ENCODE measurements around the gene IL5. TPM values are rescaled to one million over a fixed set of nuclear protein-coding genes. Genes with fewer than 3 reads are reported as not detected.
A peak's percentile ranks its signal among the peaks of the same experiment; 100 is the strongest.

IL5 gene
- total and polyA plus RNA-seq, 2 of the 13 experiments (the other 11 are each of a cell fraction or from before 2014, with no cell fraction given), result not detected

GRCh38 chr5:132501961-132502931, 41.1 kb downstream of the IL5 start (continued):
- TF ChIP-seq PAXIP1 (CRISPR knock-in tag; conservative IDR thresholded peaks at IDR 0.05) (peak; percentile 55), STAT5B (CRISPR knock-in tag; IDR thresholded peaks at IDR 0.05) (no peak), PHF5A (CRISPR knock-in tag; IDR thresholded peaks at IDR 0.05; ENCODE audit: low read depth, unreplicated experiment) (no peak), FOSL1 (CRISPR knock-in tag; IDR thresholded peaks at IDR 0.05; ENCODE audit: borderline replicate concordance) (no peak), EHMT2 (IDR thresholded peaks at IDR 0.05; ENCODE audit: borderline replicate concordance, low read depth, low read length) (no peak), ONECUT2 (CRISPR knock-in tag; IDR thresholded peaks at IDR 0.05) (no peak), ZSCAN29 (CRISPR knock-in tag; conservative IDR thresholded peaks at IDR 0.05) (0 out of 2 replicates have a peak, but pooled peaks have one; percentile 7), ZNF652 (CRISPR knock-in tag; IDR thresholded peaks at IDR 0.05; ENCODE audit: borderline replicate concordance, low read depth) (no peak), GATAD2A (CRISPR knock-in tag; IDR thresholded peaks at IDR 0.05) (peak; percentile 65; the same call in 1 of the 2 replicates), ZNF619 (CRISPR knock-in tag; IDR thresholded peaks at IDR 0.05) (no peak), RXRB (CRISPR knock-in tag; IDR thresholded peaks at IDR 0.05; ENCODE audit: borderline replicate concordance) (peak; percentile 65), ELF1 (CRISPR knock-in tag; IDR thresholded peaks at IDR 0.05) (peak; percentile 68; the same call in 1 of the 2 replicates), ZNF564 (CRISPR knock-in tag; IDR thresholded peaks at IDR 0.05) (no peak), ZNF576 (CRISPR knock-in tag; IDR thresholded peaks at IDR 0.05) (no peak), ATF7 (IDR thresholded peaks at IDR 0.05) (no peak), ATF7 (CRISPR knock-in tag; IDR thresholded peaks at IDR 0.05) (no peak), SOX5 (CRISPR knock-in tag; IDR thresholded peaks at IDR 0.05; ENCODE audit: borderline replicate concordance) (peak; percentile 52; the same call in 1 of the 2 replicates), GATAD1 (CRISPR knock-in tag; IDR thresholded peaks at IDR 0.05) (no peak), ZNF329 (CRISPR knock-in tag; IDR thresholded peaks at IDR 0.05; ENCODE audit: low read depth) (no peak), ZNF780A (CRISPR knock-in tag; IDR thresholded peaks at IDR 0.05) (no peak), TCF12 (IDR thresholded peaks at IDR 0.05) (no peak), TCF12 (CRISPR knock-in tag; IDR thresholded peaks at IDR 0.05) (no peak), ZNF720 (CRISPR knock-in tag; IDR thresholded peaks at IDR 0.05) (no peak), HDAC2 (CRISPR knock-in tag; IDR thresholded peaks at IDR 0.05) (peak; percentile 42; the same call in 1 of the 2 replicates), NFATC3 (CRISPR knock-in tag; IDR thresholded peaks at IDR 0.05) (no peak), ZBTB7B (CRISPR knock-in tag; IDR thresholded peaks at IDR 0.05) (peak; percentile 48; the same call in 1 of the 2 replicates)
- TF ChIP-seq, protein P1, sequence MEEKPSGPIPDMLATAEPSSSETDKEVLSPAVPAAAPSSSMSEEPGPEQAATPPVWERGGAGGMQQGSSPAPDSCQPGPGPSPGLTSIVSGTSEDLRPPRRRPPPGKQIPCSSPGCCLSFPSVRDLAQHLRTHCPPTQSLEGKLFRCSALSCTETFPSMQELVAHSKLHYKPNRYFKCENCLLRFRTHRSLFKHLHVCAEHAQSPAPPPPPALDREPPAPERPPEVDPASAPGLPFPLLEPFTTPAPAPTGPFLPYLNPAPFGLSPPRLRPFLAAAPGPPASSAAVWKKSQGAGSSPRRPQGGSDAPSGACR (CRISPR knock-in tag; IDR thresholded peaks at IDR 0.05), result no peak
- TF ChIP-seq, protein P2, sequence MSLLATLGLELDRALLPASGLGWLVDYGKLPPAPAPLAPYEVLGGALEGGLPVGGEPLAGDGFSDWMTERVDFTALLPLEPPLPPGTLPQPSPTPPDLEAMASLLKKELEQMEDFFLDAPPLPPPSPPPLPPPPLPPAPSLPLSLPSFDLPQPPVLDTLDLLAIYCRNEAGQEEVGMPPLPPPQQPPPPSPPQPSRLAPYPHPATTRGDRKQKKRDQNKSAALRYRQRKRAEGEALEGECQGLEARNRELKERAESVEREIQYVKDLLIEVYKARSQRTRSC (CRISPR knock-in tag; IDR thresholded peaks at IDR 0.05; ENCODE audit: low read depth), result no peak

Data from HepG2 (cell line).